HepG2 (cell line): ENCODE measurements around the gene AP2B1. TPM values are rescaled to one million over a fixed set of nuclear protein-coding genes. Genes with fewer than 3 reads are reported as not detected.

Experiments
- GMEB1 ChIP-seq: sonication (generic); formaldehyde crosslinking; IDR thresholded peaks from 2 replicates; pipeline ENCODE4 v1.5.1; 2020; ENCODE audit warnings: missing genetic modification reagents, mild to moderate bottlenecking, borderline replicate concordance
- GMEB2 ChIP-seq: IDR thresholded peaks from 2 replicates; pipeline ENCODE4 v1.6.1; 2016; ENCODE audit warnings: missing biosample characterization, missing genetic modification reagents, low read depth
- PCBP2 ChIP-seq: fragments of 200-400 bp; formaldehyde crosslinking; optimal IDR thresholded peaks from 2 replicates; pipeline ENCODE3; 2018; ENCODE audit warnings: low read length, low read depth; ENCODE audit not compliant: poor library complexity, severe bottlenecking
- POLR2G ChIP-seq: fragments of 200-400 bp; formaldehyde crosslinking; IDR thresholded peaks from 2 replicates; pipeline ENCODE4 v1.6.1; 2018; ENCODE audit warnings: mild to moderate bottlenecking, low read depth, low read length, moderate library complexity
- SIX1 ChIP-seq: sonication (generic); formaldehyde crosslinking; IDR thresholded peaks from 2 replicates; pipeline ENCODE4 v1.4.0; 2020; ENCODE audit warnings: missing genetic modification reagents, borderline replicate concordance
- SMC3 ChIP-seq: IDR thresholded peaks from 2 replicates; pipeline ENCODE4 v1.6.1; 2011; ENCODE audit warnings: low read length, improper control_type of control experiment
- SNAI1 ChIP-seq: sonication (generic); formaldehyde crosslinking; IDR thresholded peaks from 2 replicates; pipeline ENCODE4 v1.5.0; 2020; ENCODE audit warnings: mild to moderate bottlenecking, missing genetic modification reagents, borderline replicate concordance
- XBP1 ChIP-seq: sonication (generic); formaldehyde crosslinking; IDR thresholded peaks from 2 replicates; pipeline ENCODE4 v1.5.0; 2020; ENCODE audit warnings: missing genetic modification reagents
- ZBTB7A ChIP-seq: sonication (generic); formaldehyde crosslinking; IDR thresholded peaks from 2 replicates; pipeline ENCODE4 v1.8.0; 2022; ENCODE audit warnings: mild to moderate bottlenecking, missing genetic modification reagents
- ZBTB8A ChIP-seq: sonication (generic); formaldehyde crosslinking; IDR thresholded peaks from 2 replicates; pipeline ENCODE4 v1.4.0; 2020; ENCODE audit warnings: mild to moderate bottlenecking, low read depth, missing genetic modification reagents, borderline replicate concordance
- ZMAT5 ChIP-seq: sonication (generic); formaldehyde crosslinking; IDR thresholded peaks from 2 replicates; pipeline ENCODE4 v1.5.0; 2020; ENCODE audit warnings: mild to moderate bottlenecking, low read depth, missing genetic modification reagents, borderline replicate concordance
- ZNF160 ChIP-seq: sonication (generic); formaldehyde crosslinking; IDR thresholded peaks from 2 replicates; pipeline ENCODE4 v1.8.0; 2022; ENCODE audit warnings: mild to moderate bottlenecking, inconsistent platforms, missing genetic modification reagents
- ZNF468 ChIP-seq: sonication (generic); formaldehyde crosslinking; IDR thresholded peaks from 2 replicates; pipeline ENCODE4 v1.8.0; 2022; ENCODE audit warnings: mild to moderate bottlenecking, moderate library complexity, missing genetic modification reagents
- ZNF580 ChIP-seq: IDR thresholded peaks from 2 replicates; pipeline ENCODE4 v1.6.1; 2016; ENCODE audit warnings: low read depth, borderline replicate concordance
- ZNF589 ChIP-seq: sonication (generic); formaldehyde crosslinking; conservative IDR thresholded peaks from 2 replicates; pipeline ENCODE4 v1.8.0; 2022; ENCODE audit warnings: mild to moderate bottlenecking, moderate library complexity, missing genetic modification reagents
- ZNF773 ChIP-seq: sonication (generic); formaldehyde crosslinking; IDR thresholded peaks from 2 replicates; pipeline ENCODE4 v1.4.0; 2020; ENCODE audit warnings: missing genetic modification reagents, borderline replicate concordance
- polyA plus RNA-seq, 8 experiments: library from polyadenylated mRNA; depleted of rRNA in 3 of 8; stranded (reverse) in 7 of 8; unstranded in 1 of 8; fragments of >200 nt; fragmentation: Illumina TruSeq in 4 of 8; extraction: Trizol in 4 of 8; gene quantifications; 2 replicates each; pipeline versions ENCODE4 v1.2.1 to v1.2.3, GENCODE V29; 2011 to 2016; ENCODE audit warnings: low read depth in 4 of 8, missing spikeins in 1 of 8, mixed read lengths in 1 of 8; ENCODE audit not compliant: insufficient read depth in 1 of 8
- total RNA-seq, 5 experiments: library from RNA; depleted of rRNA; stranded (reverse); fragments of >200 nt; fragmentation: Illumina TruSeq; extraction: Trizol; gene quantifications; 2 replicates each; pipeline ENCODE4 v1.2.3, GENCODE V29; 2016; ENCODE audit warnings: low read depth in 1 of 5
- TF ChIP-seq, protein P1 (sequence below): sonication (generic); formaldehyde crosslinking; IDR thresholded peaks from 2 replicates; pipeline ENCODE4 v1.4.0; 2020; ENCODE audit warnings: mild to moderate bottlenecking, low read depth, missing genetic modification reagents
- TF ChIP-seq, protein P2 (sequence below): sonication (generic); formaldehyde crosslinking; IDR thresholded peaks from 2 replicates; pipeline ENCODE4 v1.4.0; 2020; ENCODE audit warnings: missing genetic modification reagents, borderline replicate concordance
- TF ChIP-seq, protein P3 (sequence below): sonication (generic); formaldehyde crosslinking; IDR thresholded peaks from 2 replicates; pipeline ENCODE4 v1.8.1; 2023; ENCODE audit warnings: mild to moderate bottlenecking, moderate library complexity, missing genetic modification reagents

Gene AP2B1
- total and polyA plus RNA-seq, 2 of the 13 experiments (the other 11 are each of a cell fraction or from before 2014, with no cell fraction given) = 23.8 to 71.3 TPM

DNA sequence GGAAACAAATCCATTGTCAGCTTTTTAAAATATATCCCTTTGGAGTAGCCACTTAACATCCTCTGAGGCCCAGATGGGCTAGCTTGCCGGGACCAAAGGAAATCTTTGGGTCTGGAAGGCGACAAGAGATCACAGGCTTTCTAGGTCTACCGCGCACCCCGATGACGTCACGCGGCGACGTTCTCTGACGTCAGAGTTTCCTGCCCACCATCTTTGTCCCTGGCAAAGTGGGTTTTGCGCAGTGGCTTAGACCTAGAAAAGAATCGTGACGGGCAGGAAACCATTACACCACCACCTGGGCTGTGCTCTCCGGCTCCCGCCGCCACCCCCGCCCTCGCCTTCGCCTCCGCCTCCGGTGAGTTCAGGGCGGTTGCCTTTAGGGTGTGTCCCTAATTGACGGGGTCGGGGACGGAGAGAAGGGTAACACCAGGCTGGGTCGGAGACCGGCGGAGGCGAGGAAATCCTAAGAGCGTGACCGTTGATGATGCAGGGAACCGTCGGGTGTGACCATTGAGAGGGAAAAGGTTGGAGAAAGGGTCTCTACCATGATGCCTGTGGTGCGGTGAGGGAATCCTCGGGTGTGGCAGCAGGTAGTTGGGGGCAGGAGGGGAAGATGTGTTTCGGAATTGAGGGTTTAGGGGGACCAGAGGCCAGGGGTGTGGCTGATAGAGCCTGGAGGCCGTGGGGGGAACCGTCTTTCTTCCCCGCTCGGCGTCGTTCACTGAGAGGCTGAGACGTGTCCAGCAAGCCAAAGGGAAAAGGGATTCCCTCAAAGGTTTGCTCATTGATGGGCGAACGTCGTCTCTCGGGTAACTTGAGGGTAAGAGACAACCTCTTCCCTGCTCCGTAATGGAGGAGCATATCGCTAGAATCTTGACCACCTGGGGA is at the start of gene AP2B1 (continued):
- TF ChIP-seq ZNF589 (CRISPR knock-in tag) = no peak
- TF ChIP-seq, protein P1, sequence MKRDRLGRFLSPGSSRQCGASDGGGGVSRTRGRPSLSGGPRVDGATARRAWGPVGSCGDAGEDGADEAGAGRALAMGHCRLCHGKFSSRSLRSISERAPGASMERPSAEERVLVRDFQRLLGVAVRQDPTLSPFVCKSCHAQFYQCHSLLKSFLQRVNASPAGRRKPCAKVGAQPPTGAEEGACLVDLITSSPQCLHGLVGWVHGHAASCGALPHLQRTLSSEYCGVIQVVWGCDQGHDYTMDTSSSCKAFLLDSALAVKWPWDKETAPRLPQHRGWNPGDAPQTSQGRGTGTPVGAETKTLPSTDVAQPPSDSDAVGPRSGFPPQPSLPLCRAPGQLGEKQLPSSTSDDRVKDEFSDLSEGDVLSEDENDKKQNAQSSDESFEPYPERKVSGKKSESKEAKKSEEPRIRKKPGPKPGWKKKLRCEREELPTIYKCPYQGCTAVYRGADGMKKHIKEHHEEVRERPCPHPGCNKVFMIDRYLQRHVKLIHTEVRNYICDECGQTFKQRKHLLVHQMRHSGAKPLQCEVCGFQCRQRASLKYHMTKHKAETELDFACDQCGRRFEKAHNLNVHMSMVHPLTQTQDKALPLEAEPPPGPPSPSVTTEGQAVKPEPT (CRISPR knock-in tag) = no peak
- no peak for TF ChIP-seq XBP1 (CRISPR knock-in tag)
- peak; percentile 53; the same call in 1 of the 2 replicates for TF ChIP-seq ZNF580 (CRISPR knock-in tag)
- peak; percentile 74 for TF ChIP-seq POLR2G
- no peak for TF ChIP-seq ZBTB7A
- no peak for TF ChIP-seq SMC3
- TF ChIP-seq ZMAT5 = no peak
- 0 out of 2 replicates have a peak, but pooled peaks have one; percentile 23 for TF ChIP-seq ZNF468 (CRISPR knock-in tag)
- TF ChIP-seq ZBTB8A = no peak
- TF ChIP-seq, protein P2, sequence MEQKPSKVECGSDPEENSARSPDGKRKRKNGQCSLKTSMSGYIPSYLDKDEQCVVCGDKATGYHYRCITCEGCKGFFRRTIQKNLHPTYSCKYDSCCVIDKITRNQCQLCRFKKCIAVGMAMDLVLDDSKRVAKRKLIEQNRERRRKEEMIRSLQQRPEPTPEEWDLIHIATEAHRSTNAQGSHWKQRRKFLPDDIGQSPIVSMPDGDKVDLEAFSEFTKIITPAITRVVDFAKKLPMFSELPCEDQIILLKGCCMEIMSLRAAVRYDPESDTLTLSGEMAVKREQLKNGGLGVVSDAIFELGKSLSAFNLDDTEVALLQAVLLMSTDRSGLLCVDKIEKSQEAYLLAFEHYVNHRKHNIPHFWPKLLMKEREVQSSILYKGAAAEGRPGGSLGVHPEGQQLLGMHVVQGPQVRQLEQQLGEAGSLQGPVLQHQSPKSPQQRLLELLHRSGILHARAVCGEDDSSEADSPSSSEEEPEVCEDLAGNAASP = peak; percentile 79
- TF ChIP-seq SNAI1 (CRISPR knock-in tag) = peak; percentile 45; the same call in 1 of the 2 replicates
- TF ChIP-seq ZNF160 = no peak
- 0 out of 2 replicates have a peak, but pooled peaks have one; percentile 43 for TF ChIP-seq GMEB2 (CRISPR knock-in tag)
- TF ChIP-seq SIX1 (CRISPR knock-in tag) = no peak
- TF ChIP-seq ZNF773 (CRISPR knock-in tag) = no peak
- TF ChIP-seq GMEB1 (CRISPR knock-in tag) = peak; percentile 78
- TF ChIP-seq, protein P3, sequence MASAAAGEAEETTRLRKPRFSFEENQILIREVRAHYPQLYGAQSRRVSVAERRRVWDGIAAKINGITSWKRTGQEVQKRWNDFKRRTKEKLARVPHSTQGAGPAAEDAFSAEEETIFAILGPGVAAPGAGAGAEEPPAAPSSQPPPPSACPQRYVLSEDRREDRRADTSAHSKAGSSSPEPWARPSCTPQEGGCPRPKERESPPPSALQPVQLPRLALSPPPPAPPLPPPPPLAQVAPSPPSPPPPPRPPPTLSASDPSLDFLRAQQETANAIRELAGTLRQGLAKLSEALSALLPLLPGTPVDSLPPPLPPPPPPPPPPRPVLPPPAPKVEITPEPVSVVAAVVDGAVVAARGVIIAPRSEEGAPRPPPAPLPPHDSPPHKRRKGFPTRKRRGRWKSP (CRISPR knock-in tag) = peak; percentile 86
- no peak for TF ChIP-seq PCBP2
